Measurements from ENCODE around the gene P2RX2. TPM values are rescaled to one million over a fixed set of nuclear protein-coding genes. Genes with fewer than 3 reads are reported as not detected.

Gene P2RX2
- total RNA-seq, 1 donor, result not detected

- no peak overlapping the region for H3K4me3 ChIP-seq (ENCODE audit: low read depth, low read length)
- no peak for DNase-seq (ENCODE audit: low read depth)
- TF ChIP-seq CTCF (IDR thresholded peaks at IDR 0.05; ENCODE audit: insufficient read depth, low read depth, low read length), result no peak
These were observed 45.5 kb upstream of the P2RX2 start for GRCh38 chr12:132572801-132573760.

- DNase-seq (ENCODE audit: low read depth), result no peak
- no peak overlapping the region for H3K4me3 ChIP-seq (ENCODE audit: low read depth, low read length)
- no peak for TF ChIP-seq CTCF (IDR thresholded peaks at IDR 0.05; ENCODE audit: insufficient read depth, low read depth, low read length)
These were observed 44.1 kb upstream of the P2RX2 start for GRCh38 chr12:132574271-132574996.

- no peak overlapping the region for H3K4me3 ChIP-seq (ENCODE audit: low read depth, low read length)
- DNase-seq (ENCODE audit: low read depth), result no peak
- no peak for TF ChIP-seq CTCF (IDR thresholded peaks at IDR 0.05; ENCODE audit: insufficient read depth, low read depth, low read length)
These were observed 42.9 kb upstream of the P2RX2 start for GRCh38 chr12:132575661-132576060.

GRCh38 chr12:132576701-132577100 lies 41.9 kb upstream of the P2RX2 start:
- no peak overlapping the region for H3K4me3 ChIP-seq (ENCODE audit: low read depth, low read length)
- no peak for DNase-seq (ENCODE audit: low read depth)
- TF ChIP-seq CTCF (IDR thresholded peaks at IDR 0.05; ENCODE audit: insufficient read depth, low read depth, low read length), result no peak

- no peak overlapping the region for H3K4me3 ChIP-seq (ENCODE audit: low read depth, low read length)
- DNase-seq (ENCODE audit: low read depth), result no peak
- no peak for TF ChIP-seq CTCF (IDR thresholded peaks at IDR 0.05; ENCODE audit: insufficient read depth, low read depth, low read length)
These were observed 41.2 kb upstream of the P2RX2 start for GRCh38 chr12:132577191-132577920.

GRCh38 chr12:132578118-132578517 lies 40.5 kb upstream of the P2RX2 start:
- H3K4me3 ChIP-seq (ENCODE audit: low read depth, low read length), result no peak overlapping the region
- TF ChIP-seq CTCF (IDR thresholded peaks at IDR 0.05; ENCODE audit: insufficient read depth, low read depth, low read length), result no peak
- DNase-seq (ENCODE audit: low read depth), result no peak

Measured in fibroblast of villous mesenchyme (primary cell).